Limb (tissue), 2 donors: ENCODE data around the gene CHAC1.
A peak's percentile ranks its signal among the peaks of the same experiment; 100 is the strongest.

Source experiments
- DNase-seq, 2 donors: peaks; one replicate each; pipeline ENCODE4 v3.0.0-alpha.2; 2016; ENCODE audit errors: extremely low spot score in 2 of 2

The CHAC1 gene, protein sequence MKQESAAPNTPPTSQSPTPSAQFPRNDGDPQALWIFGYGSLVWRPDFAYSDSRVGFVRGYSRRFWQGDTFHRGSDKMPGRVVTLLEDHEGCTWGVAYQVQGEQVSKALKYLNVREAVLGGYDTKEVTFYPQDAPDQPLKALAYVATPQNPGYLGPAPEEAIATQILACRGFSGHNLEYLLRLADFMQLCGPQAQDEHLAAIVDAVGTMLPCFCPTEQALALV

DNA sequence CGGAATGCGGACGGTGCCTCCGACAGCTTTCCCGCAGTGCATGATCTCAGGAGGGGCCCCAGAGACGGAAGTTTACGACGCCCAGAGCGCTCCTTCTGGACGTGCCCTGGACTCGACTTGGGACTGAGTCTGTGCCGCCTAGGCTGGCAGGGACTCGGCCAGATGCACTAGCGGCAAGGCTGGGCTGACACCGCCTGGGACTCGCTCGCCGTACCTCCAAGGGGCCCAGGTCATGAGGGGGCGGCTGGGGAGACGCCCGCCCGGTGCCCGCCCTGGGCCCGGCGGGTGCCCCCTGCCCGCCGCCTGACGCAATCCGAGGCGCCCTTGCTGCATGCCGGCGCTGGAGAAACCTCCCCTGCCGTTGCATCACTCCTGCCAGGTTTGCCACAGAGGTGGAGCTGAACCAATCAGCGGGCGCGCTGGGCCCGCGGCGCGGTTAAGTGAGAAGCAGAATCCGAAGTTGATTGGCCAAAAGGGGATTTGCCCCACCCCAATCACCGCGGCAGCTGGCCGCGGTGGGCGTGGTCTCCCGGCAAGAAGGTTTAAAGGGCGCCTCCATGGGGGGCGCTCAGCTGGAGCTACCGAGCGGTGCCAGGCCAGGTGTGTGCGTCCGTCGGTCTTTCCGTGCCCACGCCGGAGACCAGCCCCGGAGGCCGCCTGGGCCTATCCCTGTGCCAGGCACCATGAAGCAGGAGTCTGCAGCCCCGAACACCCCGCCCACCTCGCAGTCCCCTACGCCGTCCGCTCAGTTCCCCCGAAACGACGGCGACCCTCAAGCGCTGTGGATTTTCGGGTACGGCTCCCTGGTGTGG lies at the start of gene CHAC1:
CHAC1 (plus strand) TSS at position 571 of the 812 bp plus-strand sequence; CDS start at position 684, 113 bp downstream.
- peak; percentile 86 to 91 for DNase-seq

- peak in 1 of 2 donors; percentile 23 for DNase-seq
These were observed 48.6 kb upstream of the CHAC1 start for GRCh38 chr15:40904552-40905201.

- DNase-seq, result peak; percentile 83 to 90
These were observed 46.9 kb upstream of the CHAC1 start for GRCh38 chr15:40906091-40906990.

DNA sequence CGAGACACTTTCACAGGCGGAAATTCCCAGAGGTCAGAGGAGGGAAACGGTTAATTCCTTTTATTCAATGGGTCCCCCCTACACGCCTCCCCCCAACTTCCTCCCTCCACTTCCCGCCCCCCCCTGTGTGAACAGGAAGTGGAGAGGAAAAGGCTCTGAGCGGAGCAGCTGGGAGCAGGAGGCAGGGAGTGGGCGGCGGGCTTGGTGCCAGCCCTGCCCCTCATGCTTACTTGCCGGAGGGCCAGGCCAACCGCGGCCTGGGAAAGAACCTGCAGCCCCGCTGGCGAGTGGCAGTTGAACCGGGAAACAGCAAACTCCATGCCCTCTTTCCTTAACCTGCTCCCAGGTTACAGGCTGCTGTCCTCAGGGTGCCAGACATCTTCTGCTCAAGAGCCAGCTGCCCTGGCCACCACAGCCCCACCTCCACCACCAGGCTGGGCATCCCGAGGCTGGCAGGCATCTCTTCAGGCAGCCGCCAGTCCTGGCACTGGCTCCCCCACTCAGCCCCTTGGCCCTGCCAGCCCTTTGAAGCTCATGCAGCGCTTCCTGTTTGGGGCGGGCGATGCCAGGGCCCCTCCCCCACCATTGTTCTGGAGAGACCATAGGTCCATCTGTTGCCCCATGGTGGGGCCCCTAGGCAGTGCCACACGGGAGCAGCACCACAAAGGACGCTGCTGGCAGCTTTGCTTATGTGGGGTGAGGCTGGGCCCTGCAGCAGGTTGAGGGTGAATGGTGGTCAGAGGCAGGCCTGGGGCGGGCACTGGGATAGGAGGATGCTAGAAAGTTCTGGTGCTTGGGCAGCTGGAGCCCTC lies 46.1 kb upstream of the CHAC1 start:
- DNase-seq, result peak in 1 of 2 donors; percentile 73

DNA sequence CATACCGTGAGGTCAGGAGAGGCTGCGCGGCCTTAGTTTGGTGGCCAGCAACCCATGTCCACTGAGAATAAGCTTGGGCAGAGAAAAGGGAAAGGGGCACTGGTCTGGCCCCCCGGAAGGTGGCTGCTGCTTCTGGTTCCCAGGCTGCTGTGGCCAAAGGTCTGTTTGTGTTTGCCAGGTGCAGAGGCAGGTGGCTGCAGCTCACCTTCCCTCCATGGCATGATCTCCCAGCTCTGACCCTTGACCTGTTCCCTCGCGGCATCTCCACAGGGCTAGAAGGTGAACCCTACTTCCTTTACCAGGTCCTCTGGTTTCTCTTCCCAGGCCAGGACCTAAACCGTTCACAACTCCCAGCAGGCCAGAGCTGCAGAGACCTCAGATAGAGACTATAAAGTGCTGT lies 45.2 kb upstream of the CHAC1 start:
- DNase-seq, result no peak

DNA sequence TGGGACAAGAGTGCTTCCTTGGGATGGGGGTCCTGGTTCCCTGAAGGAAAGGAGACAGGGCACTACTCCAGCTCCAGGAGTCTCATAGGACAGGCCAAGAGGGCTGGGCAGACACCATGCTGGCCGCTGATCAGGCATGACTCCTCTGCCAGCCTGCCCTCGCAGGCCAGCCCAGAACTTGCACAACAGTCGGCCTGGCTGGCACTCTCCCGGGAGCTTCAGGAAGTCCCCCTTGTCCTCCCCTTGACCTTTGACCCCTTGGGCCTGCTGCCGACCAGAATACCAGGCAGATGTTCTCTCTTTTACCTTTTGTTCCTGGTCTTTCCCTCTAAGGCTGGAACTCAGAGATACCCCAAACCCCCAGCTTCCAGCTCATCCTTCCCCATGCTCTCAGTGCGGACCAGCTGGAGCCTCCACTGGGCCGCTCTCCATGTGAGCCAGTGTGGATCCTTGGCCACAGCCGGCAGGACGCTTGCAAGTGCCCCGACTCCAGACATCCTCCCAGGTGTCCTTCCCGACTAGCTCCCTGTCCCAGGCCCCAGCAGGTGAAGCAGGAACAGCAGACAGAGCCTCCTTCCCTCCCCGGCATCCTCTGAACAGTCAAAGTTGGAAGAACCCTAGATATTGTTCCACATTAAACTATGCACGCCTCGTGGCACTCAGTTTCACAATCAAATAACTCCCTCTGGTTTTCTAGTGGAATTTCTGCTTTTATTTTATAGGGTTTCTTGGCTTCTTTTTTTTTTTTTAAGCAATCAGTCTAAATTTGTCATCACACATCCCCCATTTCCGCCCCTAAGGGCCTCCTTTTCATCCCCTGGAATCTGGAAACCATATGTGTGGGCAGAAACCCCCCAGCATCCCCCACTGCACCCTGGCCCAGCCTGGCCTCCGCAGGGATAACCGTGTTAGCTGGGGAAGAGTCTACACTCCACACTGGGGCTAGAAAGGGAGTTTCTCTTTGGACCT lies 43.3 kb upstream of the CHAC1 start:
- peak in 1 of 2 donors; percentile 47 for DNase-seq

GRCh38 chr15:40911141-40911540 lies 42.1 kb upstream of the CHAC1 start:
- no peak for DNase-seq

- DNase-seq, result no peak
These were observed 41.6 kb upstream of the CHAC1 start for GRCh38 chr15:40911693-40912092.

GRCh38 chr15:40912478-40912877 lies 40.8 kb upstream of the CHAC1 start:
- no peak for DNase-seq

DNA sequence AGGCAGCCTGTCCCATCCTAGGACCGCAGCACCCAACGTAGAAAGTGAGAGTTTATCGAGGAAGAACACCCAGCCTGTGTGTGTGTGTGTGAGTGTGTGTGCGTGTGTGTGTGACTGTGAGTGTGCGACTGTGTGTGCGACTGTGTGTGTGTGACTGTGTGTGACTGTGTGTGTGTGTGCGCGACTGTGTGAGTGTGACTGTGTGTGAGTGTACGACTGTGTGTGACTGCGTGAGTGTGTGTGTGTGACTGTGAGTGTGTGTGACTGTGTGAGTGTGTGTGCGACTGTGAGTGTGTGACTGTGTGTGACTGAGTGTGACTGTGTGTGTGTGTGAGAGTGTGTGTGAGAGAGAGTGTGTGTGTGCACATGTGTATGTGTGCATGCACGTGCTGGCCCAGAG lies 39.3 kb upstream of the CHAC1 start:
- no peak for DNase-seq

GRCh38 chr15:40914486-40914885 lies 38.8 kb upstream of the CHAC1 start:
- no peak for DNase-seq

DNA sequence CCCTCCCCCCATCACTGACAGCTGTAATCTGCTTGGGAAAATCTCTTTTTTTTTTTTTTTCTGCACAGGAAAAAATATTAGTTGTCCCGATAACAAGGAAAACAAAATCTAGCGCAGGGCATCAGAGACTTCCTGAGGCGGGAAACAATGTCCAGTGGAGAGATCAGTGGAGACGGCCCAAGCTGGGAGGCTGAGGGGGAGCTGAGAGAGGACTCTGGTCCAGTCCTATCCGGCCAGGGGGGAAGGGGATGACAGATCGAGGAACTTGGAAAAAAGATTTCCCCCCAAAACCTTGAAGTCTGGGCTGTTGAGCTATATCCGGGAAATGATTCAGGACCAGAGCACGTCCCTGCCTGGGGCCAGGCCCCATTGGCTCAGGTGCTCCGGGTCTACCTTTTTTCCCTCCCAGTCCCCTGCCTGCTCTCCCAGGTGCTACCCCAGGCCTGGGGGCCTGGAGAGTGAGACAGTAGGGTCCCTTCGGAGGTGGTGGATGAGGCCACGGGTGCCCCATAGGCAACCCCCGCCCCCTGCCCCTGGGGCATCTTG lies 38.1 kb upstream of the CHAC1 start:
- no peak for DNase-seq

DNA sequence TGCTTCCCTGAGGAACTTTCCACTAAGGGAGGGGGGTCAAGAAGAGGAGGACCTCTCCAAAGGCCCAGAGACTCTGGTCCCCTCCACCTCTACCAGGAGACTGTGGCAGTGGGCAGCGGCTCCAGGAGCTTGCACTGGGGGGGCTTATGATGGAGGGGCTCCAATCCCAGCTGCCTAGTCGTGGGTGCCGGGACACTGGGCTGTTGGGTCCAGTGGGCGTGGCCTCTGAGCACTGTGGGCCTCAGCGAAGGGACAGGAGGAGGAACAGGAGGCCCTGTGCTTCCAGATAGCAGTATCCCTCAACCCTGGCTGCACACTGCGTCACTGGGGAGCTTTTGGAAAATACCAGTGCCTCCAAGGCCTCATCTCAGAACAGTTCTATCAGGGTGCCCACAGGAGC lies 37.6 kb upstream of the CHAC1 start:
- no peak for DNase-seq

- DNase-seq, result no peak
These were observed 35.7 kb upstream of the CHAC1 start for GRCh38 chr15:40917585-40917984.

- DNase-seq, result no peak
These were observed 35.0 kb upstream of the CHAC1 start for GRCh38 chr15:40918146-40918798.

GRCh38 chr15:40918799-40919392 lies 34.4 kb upstream of the CHAC1 start:
- no peak for DNase-seq

DNA sequence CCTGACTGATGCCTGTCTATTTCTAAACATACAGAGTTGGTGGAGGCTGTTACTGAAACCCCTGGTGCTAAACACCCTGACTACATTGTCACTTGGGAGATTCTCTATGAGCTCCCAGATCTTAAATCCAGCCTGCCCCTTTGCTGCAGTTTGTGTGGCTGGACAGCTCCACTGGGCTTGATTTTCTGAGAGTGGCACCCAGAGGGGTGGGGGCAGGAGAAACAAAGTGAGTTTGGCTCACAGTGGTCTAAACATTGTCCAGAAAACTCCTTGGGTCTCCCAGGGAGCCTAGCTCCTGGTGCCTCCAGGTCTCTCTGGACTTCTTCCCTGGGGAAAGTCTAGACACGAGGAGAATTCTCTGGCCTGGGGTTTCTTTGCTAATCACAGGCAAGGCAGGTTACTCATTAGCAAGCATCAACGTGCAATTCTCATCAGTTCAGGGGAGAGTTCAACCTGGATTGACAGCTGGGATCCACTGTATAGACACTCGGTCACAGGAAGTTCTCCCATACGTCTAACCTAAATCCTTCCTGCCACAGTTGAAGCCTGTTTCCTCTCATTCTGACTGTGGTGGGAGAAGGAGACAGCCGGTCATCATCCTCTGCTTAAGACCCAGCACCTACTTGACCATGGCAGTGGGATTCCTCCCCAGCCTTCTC lies 31.2 kb upstream of the CHAC1 start:
- no peak for DNase-seq

GRCh38 chr15:40922608-40923005 lies 30.7 kb upstream of the CHAC1 start:
- no peak for DNase-seq
